Activated CD4-positive, CD25-positive, alpha-beta regulatory T cell treated with anti-CD3 and anti-CD28 coated beads, Interleukin-2, amount 50 U/mL, for 16 hours (primary cell): ENCODE measurements around the gene CERS6.

Source experiments
- DNase-seq: peaks from one replicate; pipeline ENCODE4 v3.0.0-alpha.2; 2020; ENCODE audit warnings: low read depth, low spot score

Gene CERS6

GRCh38 chr2:168599738-168600137 lies 143.7 kb downstream of the CERS6 start:
- DNase-seq: no peak

- DNase-seq: no peak
Measured at GRCh38 chr2:168600949-168601348, 144.9 kb downstream of the CERS6 start.

- DNase-seq: no peak
Measured at GRCh38 chr2:168601741-168602140, 145.7 kb downstream of the CERS6 start.

GRCh38 chr2:168602379-168602778 lies 146.3 kb downstream of the CERS6 start:
- DNase-seq: no peak

GRCh38 chr2:168602846-168603401 lies 146.9 kb downstream of the CERS6 start:
- no peak for DNase-seq

GRCh38 chr2:168603439-168603961 lies 147.4 kb downstream of the CERS6 start:
- DNase-seq: no peak

- no peak for DNase-seq
Measured at GRCh38 chr2:168604252-168604651, 148.2 kb downstream of the CERS6 start.

GRCh38 chr2:168607992-168608391 lies 151.9 kb downstream of the CERS6 start:
- no peak for DNase-seq

- DNase-seq: no peak
Measured at GRCh38 chr2:168608796-168609195, 152.7 kb downstream of the CERS6 start.

- no peak for DNase-seq
Measured at GRCh38 chr2:168611091-168611490, 155.0 kb downstream of the CERS6 start.

- DNase-seq: no peak
Measured at GRCh38 chr2:168611896-168612650, 156.0 kb downstream of the CERS6 start.

GRCh38 chr2:168612719-168613118 lies 156.6 kb downstream of the CERS6 start:
- DNase-seq: no peak

- no peak for DNase-seq
Measured at GRCh38 chr2:168613551-168613950, 157.5 kb downstream of the CERS6 start.

GRCh38 chr2:168614172-168615018 lies 158.3 kb downstream of the CERS6 start:
- no peak for DNase-seq

- no peak for DNase-seq
Measured at GRCh38 chr2:168620554-168620953, 164.5 kb downstream of the CERS6 start.

GRCh38 chr2:168622559-168622958 lies 166.5 kb downstream of the CERS6 start:
- no peak for DNase-seq

- DNase-seq: no peak
Measured at GRCh38 chr2:168624028-168624427, 168.0 kb downstream of the CERS6 start.

GRCh38 chr2:168626096-168626495 lies 170.0 kb downstream of the CERS6 start:
- DNase-seq: no peak

GRCh38 chr2:168626647-168627046 lies 170.6 kb downstream of the CERS6 start:
- no peak for DNase-seq

- no peak for DNase-seq
Measured at GRCh38 chr2:168632709-168633121, 176.6 kb downstream of the CERS6 start.

- no peak for DNase-seq
Measured at GRCh38 chr2:168633200-168633599, 177.1 kb downstream of the CERS6 start.

GRCh38 chr2:168633895-168634294 lies 177.8 kb downstream of the CERS6 start:
- DNase-seq: no peak
